Stimulated activated CD8-positive, alpha-beta memory T cell treated with anti-CD3 and anti-CD28 coated beads, Interleukin-7, amount 100 ng/mL, for 1 hour (primary cell): ENCODE measurements around the gene ZNF407.

Experiments used
- DNase-seq, 2 donors: peaks; one replicate each; pipeline ENCODE4 v3.0.0-alpha.2; 2020; ENCODE audit warnings: low read depth in 2 of 2

Gene ZNF407

GRCh38 chr18:75008186-75008585 lies 410.5 kb downstream of the ZNF407 start:
- no peak for DNase-seq

GRCh38 chr18:75009296-75009695 lies 411.6 kb downstream of the ZNF407 start:
- DNase-seq: no peak

- DNase-seq: no peak
Observed at GRCh38 chr18:75009878-75010277, 412.2 kb downstream of the ZNF407 start.

GRCh38 chr18:75010278-75010677 lies 412.6 kb downstream of the ZNF407 start:
- DNase-seq: no peak

- no peak for DNase-seq
Observed at GRCh38 chr18:75010689-75011088, 413.0 kb downstream of the ZNF407 start.

- DNase-seq: no peak
Observed at GRCh38 chr18:75016025-75016717, 418.5 kb downstream of the ZNF407 start.

- DNase-seq: no peak
Observed at GRCh38 chr18:75023473-75023872, 425.8 kb downstream of the ZNF407 start.

GRCh38 chr18:75024871-75025270 lies 427.2 kb downstream of the ZNF407 start:
- DNase-seq: no peak

GRCh38 chr18:75025573-75025972 lies 427.9 kb downstream of the ZNF407 start:
- no peak for DNase-seq

- DNase-seq: no peak
Observed at GRCh38 chr18:75029481-75029880, 431.8 kb downstream of the ZNF407 start.

- DNase-seq: no peak
Observed at GRCh38 chr18:75031717-75032317, 434.1 kb downstream of the ZNF407 start.

GRCh38 chr18:75033516-75033915 lies 435.8 kb downstream of the ZNF407 start:
- no peak for DNase-seq

- DNase-seq: no peak
Observed at GRCh38 chr18:75034937-75035336, 437.3 kb downstream of the ZNF407 start.

- DNase-seq: no peak
Observed at GRCh38 chr18:75035928-75036327, 438.3 kb downstream of the ZNF407 start.

- DNase-seq: no peak
Observed at GRCh38 chr18:75036917-75037688, 439.4 kb downstream of the ZNF407 start.

GRCh38 chr18:75037689-75037955 lies 440.0 kb downstream of the ZNF407 start:
- DNase-seq: no peak

- no peak for DNase-seq
Observed at GRCh38 chr18:75041586-75041985, 443.9 kb downstream of the ZNF407 start.

GRCh38 chr18:75043478-75043877 lies 445.8 kb downstream of the ZNF407 start:
- DNase-seq: no peak

GRCh38 chr18:75044296-75044695 lies 446.6 kb downstream of the ZNF407 start:
- no peak for DNase-seq

- DNase-seq: no peak
Observed at GRCh38 chr18:75044791-75045190, 447.1 kb downstream of the ZNF407 start.

GRCh38 chr18:75045272-75045671 lies 447.6 kb downstream of the ZNF407 start:
- DNase-seq: no peak

GRCh38 chr18:75047240-75047961 lies 449.7 kb downstream of the ZNF407 start:
- DNase-seq: no peak
